Endodermal cell (in vitro differentiated cells): ENCODE measurements around the gene MAB21L1. TPM values are rescaled to one million over a fixed set of nuclear protein-coding genes. Genes with fewer than 3 reads are reported as not detected.

Experiments used
- DNase-seq: peaks from one replicate; pipeline ENCODE4 v3.0.0-alpha.2; 2017
- H3K27ac ChIP-seq: 2 replicates; pipeline ENCODE4 v1.5.1; 2013; ENCODE audit warnings: mild to moderate bottlenecking, low read depth, low read length, moderate library complexity
- H3K27me3 ChIP-seq: 2 replicates; pipeline ENCODE4 v1.6.1; 2013; ENCODE audit warnings: mild to moderate bottlenecking, low read length, moderate library complexity; ENCODE audit not compliant: insufficient read depth, control insufficient read depth, poor library complexity, severe bottlenecking
- H3K36me3 ChIP-seq: 2 replicates; pipeline ENCODE4 v1.7.0; 2013; ENCODE audit warnings: mild to moderate bottlenecking, low read length, moderate library complexity; ENCODE audit not compliant: control insufficient read depth, insufficient read depth
- H3K4me1 ChIP-seq: one replicate; pipeline ENCODE4 v1.7.0; 2013; ENCODE audit warnings: low read length; ENCODE audit not compliant: control insufficient read depth, insufficient read depth
- H3K4me3 ChIP-seq: 2 replicates; pipeline ENCODE4 v1.5.1; 2013; ENCODE audit warnings: mild to moderate bottlenecking, low read length, moderate library complexity
- H3K9ac ChIP-seq: 2 replicates; pipeline ENCODE4 v1.6.1; 2013; ENCODE audit warnings: mild to moderate bottlenecking, low read length, moderate library complexity; ENCODE audit not compliant: poor library complexity, severe bottlenecking; ENCODE audit errors: extremely low read depth
- H3K9me3 ChIP-seq: 2 replicates; pipeline ENCODE4 v1.6.1; 2013; ENCODE audit warnings: mild to moderate bottlenecking, low read length, moderate library complexity; ENCODE audit not compliant: control insufficient read depth
- H3K27ac Mint-ChIP-seq: 2 replicates; pipeline ENCODE4 v1.8.0; 2020; ENCODE audit warnings: mixed read lengths
- H3K27me3 Mint-ChIP-seq: 2 replicates; pipeline ENCODE4 v1.8.0; 2021; ENCODE audit warnings: mild to moderate bottlenecking, mixed read lengths; ENCODE audit not compliant: insufficient read depth
- H3K36me3 Mint-ChIP-seq: 2 replicates; pipeline ENCODE4 v1.8.0; 2020; ENCODE audit warnings: low read depth, mixed read lengths
- H3K4me1 Mint-ChIP-seq: 2 replicates; pipeline ENCODE4 v1.8.0; 2020; ENCODE audit warnings: mixed read lengths
- H3K4me3 Mint-ChIP-seq: 2 replicates; pipeline ENCODE4 v1.8.0; 2020; ENCODE audit warnings: mild to moderate bottlenecking, moderate library complexity, mixed read lengths
- H3K9me3 Mint-ChIP-seq: 2 replicates; pipeline ENCODE4 v1.8.0; 2020; ENCODE audit warnings: mild to moderate bottlenecking, mixed read lengths
- WGBS, 2 experiments: methylation state at CpG; one replicate each; pipeline versions ENCODE4 v1.1.5 to v1.1.7; 2013; ENCODE audit warnings: missing lambda C conversion rate in 2 of 2, mixed read lengths in 1 of 2; ENCODE audit not compliant: insufficient coverage in 1 of 2, insufficient read length in 1 of 2; 5-methylcytosine and 5-hydroxymethylcytosine counted together
- total RNA-seq, 2 donors: library from RNA; stranded (reverse); fragmentation: NEBNext Ultra II Directional in 1 of 2; extraction: Animal tissue kit (Norgen Biotek cat#: 25700) in 1 of 2; gene quantifications; 2 replicates in 1 of 2; 3 replicates in 1 of 2; pipeline ENCODE4 v1.2.1, GENCODE V29; 2021
- TF ChIP-seq, protein P1 (sequence below): fragments of 200-600 bp; sonication (generic); conservative IDR thresholded peaks from 2 replicates; pipeline ENCODE4 v1.5.0; 2021; ENCODE audit warnings: antibody characterized with exemption, mild to moderate bottlenecking

MAB21L1 gene
- total RNA-seq, 2 donors from 2014 or later = 0.09 TPM; not detected in 1

- peaks cover 54% of the 10 kb centered on the region for H3K4me1 Mint-ChIP-seq
- no peak for DNase-seq
- Histone ChIP-seq H3K9ac (no peak overlapping the region), H3K9me3 (no peaks in the 10 kb centered on the region), H3K27me3 (peaks cover 95% of the 10 kb centered on the region), H3K36me3 (no peaks in the 10 kb centered on the region), H3K27ac (no peak overlapping the region), H3K4me3 (no peak overlapping the region), H3K4me1 (peaks cover 6% of the 10 kb centered on the region)
- no peak overlapping the region for H3K27ac Mint-ChIP-seq
- 85% methylated on average over 2 of the region's 2 CpGs; no CpG with 5 or more reads in 1 of the 2 experiments for WGBS, 2 experiments
- H3K4me3 Mint-ChIP-seq = no peak overlapping the region
- no peaks in the 10 kb centered on the region for H3K36me3 Mint-ChIP-seq
- TF ChIP-seq, protein P1, sequence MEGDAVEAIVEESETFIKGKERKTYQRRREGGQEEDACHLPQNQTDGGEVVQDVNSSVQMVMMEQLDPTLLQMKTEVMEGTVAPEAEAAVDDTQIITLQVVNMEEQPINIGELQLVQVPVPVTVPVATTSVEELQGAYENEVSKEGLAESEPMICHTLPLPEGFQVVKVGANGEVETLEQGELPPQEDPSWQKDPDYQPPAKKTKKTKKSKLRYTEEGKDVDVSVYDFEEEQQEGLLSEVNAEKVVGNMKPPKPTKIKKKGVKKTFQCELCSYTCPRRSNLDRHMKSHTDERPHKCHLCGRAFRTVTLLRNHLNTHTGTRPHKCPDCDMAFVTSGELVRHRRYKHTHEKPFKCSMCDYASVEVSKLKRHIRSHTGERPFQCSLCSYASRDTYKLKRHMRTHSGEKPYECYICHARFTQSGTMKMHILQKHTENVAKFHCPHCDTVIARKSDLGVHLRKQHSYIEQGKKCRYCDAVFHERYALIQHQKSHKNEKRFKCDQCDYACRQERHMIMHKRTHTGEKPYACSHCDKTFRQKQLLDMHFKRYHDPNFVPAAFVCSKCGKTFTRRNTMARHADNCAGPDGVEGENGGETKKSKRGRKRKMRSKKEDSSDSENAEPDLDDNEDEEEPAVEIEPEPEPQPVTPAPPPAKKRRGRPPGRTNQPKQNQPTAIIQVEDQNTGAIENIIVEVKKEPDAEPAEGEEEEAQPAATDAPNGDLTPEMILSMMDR = no peak
- peaks cover 98% of the 10 kb centered on the region for H3K27me3 Mint-ChIP-seq
- no peaks in the 10 kb centered on the region for H3K9me3 Mint-ChIP-seq
These were observed 2.7 kb downstream of the MAB21L1 start for GRCh38 chr13:35473802-35474201.

GRCh38 chr13:35473206-35473775 is 3.2 kb downstream of the MAB21L1 start:
- Histone ChIP-seq H3K36me3 (no peaks in the 10 kb centered on the region), H3K4me3 (no peak overlapping the region), H3K9me3 (no peaks in the 10 kb centered on the region), H3K9ac (no peak overlapping the region), H3K4me1 (peaks cover 6% of the 10 kb centered on the region), H3K27ac (no peak overlapping the region), H3K27me3 (peaks cover 95% of the 10 kb centered on the region)
- Mint-ChIP-seq H3K27me3 (peaks cover 98% of the 10 kb centered on the region), H3K27ac (no peak overlapping the region), H3K9me3 (no peaks in the 10 kb centered on the region), H3K4me3 (no peak overlapping the region), H3K36me3 (no peaks in the 10 kb centered on the region), H3K4me1 (peaks cover 50% of the 10 kb centered on the region)
- DNase-seq = no peak
- TF ChIP-seq, protein P1 = no peak

DNA sequence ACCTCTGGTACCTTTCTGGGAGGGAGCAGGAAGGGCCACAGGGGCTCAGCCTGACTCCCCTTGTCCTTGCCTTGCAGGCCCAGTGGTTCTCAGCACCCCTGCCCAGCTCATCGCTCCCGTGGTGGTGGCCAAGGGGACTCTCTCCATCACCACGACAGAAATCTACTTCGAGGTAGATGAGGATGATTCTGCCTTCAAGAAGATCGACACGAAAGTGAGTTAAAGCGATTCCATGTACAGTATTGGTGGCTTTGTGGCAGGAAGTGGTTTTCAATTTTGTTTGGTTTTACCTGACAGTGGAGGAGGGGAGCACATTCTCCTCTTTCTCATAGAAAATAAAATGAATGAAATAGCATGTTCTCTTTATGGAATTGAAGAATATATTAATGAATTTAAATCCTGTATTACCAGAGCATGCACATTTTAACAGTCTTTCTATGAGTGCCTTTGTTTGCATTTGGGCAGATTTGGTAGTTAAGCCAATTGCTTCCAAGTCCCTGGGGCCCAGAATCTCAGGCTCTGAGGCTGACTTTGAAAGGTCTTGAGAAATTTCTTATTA is 4.1 kb downstream of the MAB21L1 start:
- TF ChIP-seq, protein P1 = no peak
- Mint-ChIP-seq H3K9me3 (no peaks in the 10 kb centered on the region), H3K27ac (no peak overlapping the region), H3K4me1 (peaks cover 46% of the 10 kb centered on the region), H3K4me3 (peak overlapping the region; percentile 66), H3K36me3 (no peaks in the 10 kb centered on the region), H3K27me3 (peaks cover 93% of the 10 kb centered on the region)
- peak; percentile 63 for DNase-seq
- no peaks in the 10 kb centered on the region for H3K36me3 ChIP-seq
- peaks cover 6% of the 10 kb centered on the region for H3K4me1 ChIP-seq
- peaks cover 87% of the 10 kb centered on the region for H3K27me3 ChIP-seq
- H3K9me3 ChIP-seq = no peaks in the 10 kb centered on the region
- H3K9ac ChIP-seq = no peak overlapping the region
- no peak overlapping the region for H3K27ac ChIP-seq
- H3K4me3 ChIP-seq = peak overlapping the region; percentile 83
- 17 to 30% methylated on average over 2 to 7 of the region's 7 CpGs for WGBS, 2 experiments
